ENCODE results near the gene ZFAND3. TPM values are rescaled to one million over a fixed set of nuclear protein-coding genes. Genes with fewer than 3 reads are reported as not detected.

Gene ZFAND3
- total and polyA plus RNA-seq, 8 donors: 65.9 to 125 (median 118) TPM

DNA sequence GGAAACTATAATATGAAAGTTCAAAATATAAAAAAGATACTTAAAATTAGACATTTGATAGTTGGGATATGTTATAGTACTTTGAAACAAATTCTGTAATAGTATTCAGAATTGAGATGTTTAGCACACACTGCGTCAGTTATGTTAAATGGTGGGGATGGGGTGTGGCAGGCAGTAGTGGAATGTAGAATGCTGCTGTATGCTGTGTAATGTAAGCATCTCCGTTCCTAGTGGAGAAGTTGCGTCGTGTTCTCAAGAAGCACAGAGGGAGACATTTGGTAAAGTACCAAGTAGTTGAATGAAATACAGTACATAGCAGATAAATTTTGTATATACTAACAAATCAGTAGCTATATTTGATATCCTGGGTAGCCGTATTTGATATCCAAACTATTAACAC is 192.4 kb downstream of the ZFAND3 start:
- Histone ChIP-seq H3K4me3 (no peak overlapping the region), H3K27me3 (no peaks in the 10 kb centered on the region), H3K36me3 (no peaks in the 10 kb centered on the region), H3K4me1 (peaks cover 0 to 5% of the 10 kb centered on the region in 2 donors), H3K9me3 (peaks cover 0 to 12% of the 10 kb centered on the region in 2 donors), H3K27ac (no peak overlapping the region)
- DNase-seq (no peak), ATAC-seq (no peak)
- no peak for TF ChIP-seq CTCF (IDR thresholded peaks at IDR 0.05)
- intact Hi-C loops (cut with DNase I): no loop called here

DNA sequence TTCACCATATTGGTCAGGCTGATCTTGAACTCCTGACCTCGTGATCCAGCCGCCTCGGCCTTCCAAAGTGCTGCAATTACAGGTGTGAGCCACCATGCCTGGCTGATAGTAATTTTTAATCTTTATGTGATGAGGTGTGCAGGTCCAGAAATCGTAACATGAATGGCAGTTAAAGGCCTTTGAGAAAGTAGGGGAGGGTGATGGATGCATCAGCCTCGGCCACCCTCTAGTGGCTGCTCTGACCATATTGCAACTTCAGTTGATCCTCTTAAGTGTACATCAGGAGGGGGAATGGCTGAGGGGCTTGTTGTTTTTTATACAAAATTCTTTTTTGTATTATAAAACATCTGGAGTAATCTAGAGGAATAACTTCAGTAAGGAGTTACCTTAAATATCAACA is 193.0 kb downstream of the ZFAND3 start:
- DNase-seq (peak in 1 of 4 donors; percentile 60), ATAC-seq (peak; percentile 76)
- no peak overlapping the region for H3K4me3 ChIP-seq
- TF ChIP-seq CTCF (IDR thresholded peaks at IDR 0.05): peak in 1 of 2 donors; percentile 56
- H3K9me3 ChIP-seq: peaks cover 0 to 12% of the 10 kb centered on the region in 2 donors
- intact Hi-C loops (cut with DNase I): no loop called here
- H3K4me1 ChIP-seq: peaks cover 0 to 10% of the 10 kb centered on the region in 2 donors
- H3K27me3 ChIP-seq: no peaks in the 10 kb centered on the region
- H3K36me3 ChIP-seq: no peaks in the 10 kb centered on the region
- H3K27ac ChIP-seq: no peak overlapping the region

DNA sequence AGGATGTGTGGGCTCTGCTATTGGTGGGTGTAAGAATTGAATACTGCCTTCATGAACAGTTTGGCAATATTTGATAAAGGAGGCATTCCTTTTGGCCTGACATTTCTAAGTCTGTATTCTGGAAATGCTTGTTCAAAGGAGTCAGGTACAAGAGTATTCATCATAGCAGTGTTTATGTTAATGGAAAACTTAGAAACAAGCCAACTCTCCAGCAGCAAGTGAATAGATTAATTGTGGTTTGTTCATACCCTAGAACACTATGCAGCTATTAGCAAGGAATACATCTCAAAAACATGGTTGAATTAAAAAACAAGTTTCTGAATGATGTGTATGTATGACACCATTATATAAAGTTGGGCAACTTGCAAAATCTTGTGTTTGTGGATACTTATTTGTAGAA is 195.8 kb downstream of the ZFAND3 start:
- no peaks in the 10 kb centered on the region for H3K27me3 ChIP-seq
- no peak for DNase-seq
- intact Hi-C loops (cut with DNase I): no loop called here

GRCh38 chr6:38016824-38017223 is 197.3 kb downstream of the ZFAND3 start:
- intact Hi-C loops (cut with DNase I): no loop called here
- H3K4me1 ChIP-seq: peaks cover 0 to 15% of the 10 kb centered on the region in 2 donors
- peak; percentile 29 for ATAC-seq
- H3K4me3 ChIP-seq: no peak overlapping the region
- no peak overlapping the region for H3K27ac ChIP-seq
- no peaks in the 10 kb centered on the region for H3K36me3 ChIP-seq
- H3K27me3 ChIP-seq: no peaks in the 10 kb centered on the region
- no peaks in the 10 kb centered on the region for H3K9me3 ChIP-seq
- no peak for TF ChIP-seq CTCF (IDR thresholded peaks at IDR 0.05)
- DNase-seq: no peak

More for the DNA sequence above, 195.8 kb downstream of the ZFAND3 start:
- ATAC-seq: no peak
- H3K4me1 ChIP-seq: peaks cover 0 to 10% of the 10 kb centered on the region in 2 donors
- TF ChIP-seq CTCF (IDR thresholded peaks at IDR 0.05): no peak
- H3K4me3 ChIP-seq: no peak overlapping the region
- no peak overlapping the region for H3K27ac ChIP-seq
- no peaks in the 10 kb centered on the region for H3K36me3 ChIP-seq
- peaks cover 0 to 10% of the 10 kb centered on the region in 2 donors for H3K9me3 ChIP-seq

GRCh38 chr6:38018755-38019165 is 199.2 kb downstream of the ZFAND3 start:
- DNase-seq (no peak), ATAC-seq (no peak)
- Histone ChIP-seq H3K27me3 (no peaks in the 10 kb centered on the region), H3K4me1 (peaks cover 0 to 15% of the 10 kb centered on the region in 2 donors), H3K9me3 (no peaks in the 10 kb centered on the region), H3K4me3 (no peak overlapping the region), H3K27ac (no peak overlapping the region), H3K36me3 (no peaks in the 10 kb centered on the region)
- no peak for TF ChIP-seq CTCF (IDR thresholded peaks at IDR 0.05)
- intact Hi-C loops (cut with DNase I): no loop called here
